ENCODE measurements around the gene MYOZ3. TPM values are rescaled to one million over a fixed set of nuclear protein-coding genes. Genes with fewer than 3 reads are reported as not detected.

MYOZ3 gene
- total RNA-seq, 2 donors from 2014 or later = 0.81 to 2.8 TPM

DNA sequence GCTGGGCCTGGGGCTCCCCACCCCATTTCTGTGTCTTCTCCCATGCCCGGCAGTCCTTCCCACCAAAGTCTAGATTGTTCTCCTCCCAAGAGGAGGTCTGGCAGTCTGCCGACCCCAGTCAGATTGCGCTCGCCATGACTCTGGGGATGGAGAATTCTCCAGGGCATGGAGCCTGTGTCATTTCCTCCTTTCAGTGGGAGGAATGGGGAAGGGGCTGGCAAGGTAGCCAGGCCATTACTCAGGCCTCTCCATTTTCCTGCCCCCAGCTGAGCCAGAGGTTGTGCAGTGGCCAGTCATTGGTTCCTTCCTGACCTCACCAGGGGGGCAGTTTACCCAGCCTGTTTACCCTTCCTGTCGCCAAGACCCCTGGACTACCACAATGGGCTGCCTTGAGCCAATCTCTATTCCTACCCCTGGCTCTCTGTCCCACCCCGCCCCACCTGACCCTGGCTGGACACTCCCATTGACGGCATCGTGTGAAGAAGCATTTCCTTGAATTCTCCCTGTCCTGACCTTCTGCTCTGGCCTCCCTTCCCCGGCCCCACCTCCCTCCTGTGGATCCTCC is 20.0 kb upstream of the MYOZ3 start:
- TF ChIP-seq, protein P1, sequence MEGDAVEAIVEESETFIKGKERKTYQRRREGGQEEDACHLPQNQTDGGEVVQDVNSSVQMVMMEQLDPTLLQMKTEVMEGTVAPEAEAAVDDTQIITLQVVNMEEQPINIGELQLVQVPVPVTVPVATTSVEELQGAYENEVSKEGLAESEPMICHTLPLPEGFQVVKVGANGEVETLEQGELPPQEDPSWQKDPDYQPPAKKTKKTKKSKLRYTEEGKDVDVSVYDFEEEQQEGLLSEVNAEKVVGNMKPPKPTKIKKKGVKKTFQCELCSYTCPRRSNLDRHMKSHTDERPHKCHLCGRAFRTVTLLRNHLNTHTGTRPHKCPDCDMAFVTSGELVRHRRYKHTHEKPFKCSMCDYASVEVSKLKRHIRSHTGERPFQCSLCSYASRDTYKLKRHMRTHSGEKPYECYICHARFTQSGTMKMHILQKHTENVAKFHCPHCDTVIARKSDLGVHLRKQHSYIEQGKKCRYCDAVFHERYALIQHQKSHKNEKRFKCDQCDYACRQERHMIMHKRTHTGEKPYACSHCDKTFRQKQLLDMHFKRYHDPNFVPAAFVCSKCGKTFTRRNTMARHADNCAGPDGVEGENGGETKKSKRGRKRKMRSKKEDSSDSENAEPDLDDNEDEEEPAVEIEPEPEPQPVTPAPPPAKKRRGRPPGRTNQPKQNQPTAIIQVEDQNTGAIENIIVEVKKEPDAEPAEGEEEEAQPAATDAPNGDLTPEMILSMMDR (IDR thresholded peaks at IDR 0.05) = no peak
- peak overlapping the region; percentile 94 to 98 for H3K27ac ChIP-seq
- ATAC-seq (ENCODE audit: insufficient number of reproducible peaks, low FRiP score, low read depth) = peak; percentile 32
- H3K4me1 ChIP-seq (ENCODE audit: control insufficient read depth in 1 of 2, low read depth in 2 of 2) = peaks cover 87 to 98% of the 10 kb centered on the region in 2 donors
- peak overlapping the region; percentile 49 for H3K4me3 ChIP-seq
- DNase-seq (ENCODE audit: low spot score) = peak; percentile 55
- no peaks in the 10 kb centered on the region for H3K27me3 ChIP-seq (replicated peaks; ENCODE audit: insufficient read depth)
- H3K9me3 ChIP-seq = no peaks in the 10 kb centered on the region
- no peaks in the 10 kb centered on the region for H3K36me3 ChIP-seq

DNA sequence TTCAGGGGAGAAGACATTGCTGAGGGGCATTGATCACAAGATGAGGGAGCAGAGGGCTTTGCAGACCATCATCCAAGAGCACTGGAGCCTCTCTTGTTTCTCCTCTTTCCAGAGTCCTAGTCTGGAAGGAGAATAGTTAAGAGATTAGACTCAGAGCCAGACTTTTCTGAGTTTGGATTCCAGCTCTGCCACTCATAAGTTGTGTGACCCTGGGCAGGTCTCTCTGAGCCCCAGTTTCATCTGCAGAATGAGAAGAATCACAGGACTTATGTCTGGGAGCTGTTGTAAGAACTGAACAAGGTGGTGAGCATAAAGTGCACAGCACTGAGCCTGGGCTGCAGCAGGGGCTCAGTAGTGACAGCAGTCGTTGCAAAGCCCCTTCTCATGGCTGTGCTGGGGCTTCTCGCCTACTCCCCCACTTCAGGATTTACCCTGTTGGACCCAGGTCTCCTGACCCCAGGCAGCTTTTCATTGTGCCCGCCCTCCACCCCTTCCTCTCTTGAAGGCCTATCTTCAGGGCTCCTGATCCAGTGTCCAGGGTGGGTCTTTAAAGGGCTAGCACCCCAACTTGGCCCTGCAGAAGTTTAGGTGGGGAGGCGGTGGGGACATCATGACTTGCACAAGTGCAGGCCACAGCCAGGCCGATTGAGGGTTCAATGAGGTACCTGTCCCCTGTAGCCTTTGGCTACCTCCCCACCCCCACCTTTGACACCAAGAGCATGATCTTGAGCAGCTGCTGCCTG is 19.1 kb upstream of the MYOZ3 start:
- peak overlapping the region; percentile 49 for H3K4me3 ChIP-seq
- no peaks in the 10 kb centered on the region for H3K9me3 ChIP-seq
- TF ChIP-seq, protein P1 (IDR thresholded peaks at IDR 0.05) = no peak
- no peaks in the 10 kb centered on the region for H3K27me3 ChIP-seq (replicated peaks; ENCODE audit: insufficient read depth)
- ATAC-seq (ENCODE audit: insufficient number of reproducible peaks, low FRiP score, low read depth) = no peak
- peaks cover 80 to 98% of the 10 kb centered on the region in 2 donors for H3K4me1 ChIP-seq (ENCODE audit: control insufficient read depth in 1 of 2, low read depth in 2 of 2)
- H3K36me3 ChIP-seq = no peaks in the 10 kb centered on the region
- DNase-seq (ENCODE audit: low spot score) = no peak
- peak overlapping the region; percentile 94 to 98 for H3K27ac ChIP-seq

DNA sequence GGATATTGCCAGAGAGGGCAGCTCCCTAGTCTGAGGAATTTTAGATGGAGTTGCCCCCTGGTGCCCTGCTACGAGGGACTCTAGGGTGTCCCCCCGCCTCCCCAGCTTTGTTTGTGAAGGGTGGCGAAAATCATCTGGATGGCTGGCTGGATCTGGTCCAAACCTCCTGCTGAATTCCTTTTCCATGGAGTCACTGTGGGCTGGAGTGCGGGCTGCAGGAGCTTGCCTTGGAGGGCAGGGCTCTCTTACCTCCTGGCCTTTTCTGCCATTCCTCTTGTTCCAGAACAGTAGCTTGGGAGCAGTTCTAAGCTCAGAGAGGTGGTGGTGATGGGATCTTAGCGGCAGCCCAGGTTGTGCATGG is 18.5 kb upstream of the MYOZ3 start:
- peak; percentile 40 for ATAC-seq (ENCODE audit: insufficient number of reproducible peaks, low FRiP score, low read depth)
- Histone ChIP-seq H3K4me3 (peak overlapping the region; percentile 49), H3K27ac (peak overlapping the region; percentile 94 to 98), H3K36me3 (no peaks in the 10 kb centered on the region), H3K4me1 (ENCODE audit: control insufficient read depth in 1 of 2, low read depth in 2 of 2) (peaks cover 85 to 98% of the 10 kb centered on the region in 2 donors), H3K9me3 (no peaks in the 10 kb centered on the region), H3K27me3 (replicated peaks; ENCODE audit: insufficient read depth) (no peaks in the 10 kb centered on the region)
- DNase-seq (ENCODE audit: low spot score) = peak; percentile 77
- TF ChIP-seq, protein P1 (IDR thresholded peaks at IDR 0.05) = no peak

DNA sequence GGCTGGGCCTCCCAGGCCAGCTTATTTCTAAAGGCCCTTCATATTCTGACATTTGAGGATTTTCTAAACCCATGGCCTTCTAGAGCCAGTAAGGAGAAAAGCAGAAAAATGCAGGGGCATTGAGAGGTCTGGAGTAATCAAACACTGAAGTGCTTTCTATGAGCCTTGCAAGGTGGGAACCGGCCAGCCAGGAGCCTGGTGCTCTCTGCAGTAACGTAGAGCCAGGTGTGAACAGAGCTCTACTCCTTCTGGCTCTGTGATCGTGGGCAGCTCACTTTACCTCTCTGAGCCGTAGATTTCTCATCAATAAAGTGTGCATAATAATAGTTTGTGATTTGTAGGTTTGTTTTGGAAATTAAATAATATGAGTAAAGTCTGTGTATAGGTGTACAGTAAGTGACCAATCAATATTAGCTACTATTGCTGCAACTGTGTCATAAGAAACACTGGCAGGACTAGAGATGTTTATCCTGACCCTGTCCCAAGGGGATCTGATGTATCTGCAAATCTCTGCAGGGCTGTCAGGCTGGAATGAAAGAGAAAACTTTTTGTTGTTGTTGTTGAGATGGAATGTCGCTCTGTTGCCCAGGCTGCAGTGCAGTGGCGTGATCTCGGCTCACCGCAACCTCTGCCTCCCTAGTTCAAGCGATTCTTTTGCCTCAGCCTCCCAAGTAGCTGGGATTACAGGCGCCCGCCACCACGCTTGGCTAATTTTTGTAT is 17.9 kb upstream of the MYOZ3 start:
- DNase-seq (ENCODE audit: low spot score) (no peak), ATAC-seq (ENCODE audit: insufficient number of reproducible peaks, low FRiP score, low read depth) (no peak)
- Histone ChIP-seq H3K27me3 (replicated peaks; ENCODE audit: insufficient read depth) (no peaks in the 10 kb centered on the region), H3K36me3 (peaks cover 3% of the 10 kb centered on the region), H3K9me3 (no peaks in the 10 kb centered on the region), H3K4me3 (peak overlapping the region; percentile 49), H3K4me1 (ENCODE audit: control insufficient read depth in 1 of 2, low read depth in 2 of 2) (peaks cover 86 to 97% of the 10 kb centered on the region in 2 donors), H3K27ac (peak overlapping the region; percentile 94 to 98)
- TF ChIP-seq, protein P1 (IDR thresholded peaks at IDR 0.05) = no peak

DNA sequence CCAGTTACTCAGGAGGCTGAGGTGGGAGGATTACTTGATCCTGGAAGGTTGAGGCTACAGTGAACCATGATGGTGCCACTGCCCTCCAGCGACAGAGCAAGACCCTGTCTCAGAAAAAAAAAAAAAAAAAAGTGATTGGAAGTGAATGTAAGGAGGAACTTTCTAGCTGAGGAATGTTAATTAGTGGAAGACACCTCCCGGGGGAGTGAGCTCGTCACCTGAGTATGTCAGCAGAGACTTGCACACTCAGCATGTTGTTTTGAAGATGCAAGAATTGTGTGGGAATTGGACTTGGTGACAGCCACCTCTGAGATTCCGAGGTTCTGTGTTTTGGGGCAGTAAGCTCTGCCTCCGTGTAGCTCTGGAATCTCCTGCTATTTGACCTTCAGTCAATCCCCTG is 17.0 kb upstream of the MYOZ3 start:
- ATAC-seq (ENCODE audit: insufficient number of reproducible peaks, low FRiP score, low read depth) = no peak

More for the DNA sequence above, 17.0 kb upstream of the MYOZ3 start:
- no peaks in the 10 kb centered on the region for H3K27me3 ChIP-seq (replicated peaks; ENCODE audit: insufficient read depth)
- peaks cover 84 to 97% of the 10 kb centered on the region in 2 donors for H3K4me1 ChIP-seq (ENCODE audit: control insufficient read depth in 1 of 2, low read depth in 2 of 2)
- peaks cover 12% of the 10 kb centered on the region for H3K36me3 ChIP-seq
- TF ChIP-seq, protein P1 (IDR thresholded peaks at IDR 0.05) = no peak
- no peak overlapping the region for H3K4me3 ChIP-seq
- DNase-seq (ENCODE audit: low spot score) = no peak
- peak overlapping the region; percentile 94 to 98 for H3K27ac ChIP-seq
- no peaks in the 10 kb centered on the region for H3K9me3 ChIP-seq

Data from thoracic aorta (tissue), 2 donors.